GM21390 (cell line): ENCODE data around the gene PKIB.
A peak's percentile ranks its signal among the peaks of the same experiment; 100 is the strongest.

Source experiments
- ATAC-seq: cut with Tn5 transposase; IDR thresholded peaks from one replicate; pipeline ENCODE4 v1.9.1; 2021; ENCODE audit not compliant: unreplicated experiment

The PKIB gene

DNA sequence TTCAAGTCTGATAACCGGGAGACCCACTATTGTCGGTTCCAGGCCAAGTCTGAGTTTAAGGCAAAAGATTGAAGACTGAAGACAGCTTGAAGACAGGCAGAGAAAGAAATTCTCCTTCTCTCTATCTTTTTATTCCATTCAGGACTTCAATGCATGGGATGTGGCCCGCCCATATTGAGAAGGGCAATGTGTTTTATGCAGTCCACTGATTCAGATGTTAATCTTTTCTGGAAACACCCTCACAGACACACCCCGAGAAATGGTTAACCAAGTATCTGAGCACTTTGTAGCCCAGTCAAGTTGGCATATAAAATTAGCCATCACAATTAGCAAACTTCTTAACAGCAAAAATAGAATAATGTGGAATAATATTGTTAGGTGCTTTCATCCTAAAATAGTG, 93.9 kb downstream of the PKIB start:
- ATAC-seq = no peak

DNA sequence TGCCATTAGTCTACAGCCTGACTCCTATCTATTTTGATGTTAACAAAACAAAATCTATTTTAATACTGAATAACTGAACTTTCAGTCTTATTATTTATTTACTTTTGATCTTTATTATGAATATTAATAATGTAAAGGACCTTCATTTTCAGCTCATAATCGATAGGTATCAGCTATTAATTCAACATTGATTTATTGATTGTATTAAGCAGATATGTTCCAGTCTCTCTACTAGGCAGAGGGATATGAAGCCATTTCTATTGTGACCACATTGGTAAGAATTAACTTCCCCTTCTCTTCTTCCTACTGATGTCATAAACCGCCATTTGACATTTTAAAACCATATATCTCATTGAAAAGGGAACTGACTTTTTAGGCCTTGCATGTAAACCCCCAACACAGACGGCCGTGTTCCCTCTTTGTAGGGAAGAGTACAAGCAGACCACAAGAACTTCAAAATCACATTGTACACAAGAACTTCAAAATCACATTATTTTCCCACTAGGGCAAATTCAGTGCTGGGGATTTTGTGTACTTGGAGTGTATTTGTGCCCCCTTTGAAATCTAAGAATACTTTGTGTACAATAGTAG, 99.8 kb downstream of the PKIB start:
- no peak for ATAC-seq

DNA sequence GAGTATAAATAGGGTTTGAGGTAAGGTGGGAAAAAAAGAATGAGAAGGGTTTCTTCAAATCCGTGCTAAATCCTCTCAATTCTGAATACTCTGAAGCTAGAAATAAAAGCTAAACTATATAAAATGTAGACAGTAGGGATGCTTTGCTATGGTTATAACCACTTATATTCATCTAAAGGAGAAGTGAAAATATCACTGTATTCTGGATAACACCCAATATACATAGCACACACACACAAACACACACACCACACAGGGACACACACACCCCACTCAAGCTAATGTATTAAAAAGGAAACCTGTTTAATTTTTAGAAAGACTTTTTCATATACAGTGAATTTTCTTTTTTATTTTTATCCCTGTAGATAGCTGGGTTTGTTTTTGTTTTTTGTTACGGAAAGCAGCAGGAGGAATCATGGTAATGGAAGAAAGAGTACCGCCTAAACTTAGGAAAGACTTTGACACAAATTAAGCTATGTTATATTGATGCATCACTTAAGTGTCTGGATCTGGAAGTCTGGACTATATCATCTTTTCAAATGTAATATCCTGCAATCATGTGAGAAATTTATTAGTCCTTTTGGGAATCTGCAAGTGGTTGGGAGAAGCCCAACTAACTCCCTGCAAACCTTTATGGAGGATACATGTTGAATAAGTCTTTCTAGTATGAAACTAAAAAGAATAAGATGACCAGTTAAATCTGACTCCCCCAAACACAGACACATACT, 100.9 kb downstream of the PKIB start:
- ATAC-seq = no peak

DNA sequence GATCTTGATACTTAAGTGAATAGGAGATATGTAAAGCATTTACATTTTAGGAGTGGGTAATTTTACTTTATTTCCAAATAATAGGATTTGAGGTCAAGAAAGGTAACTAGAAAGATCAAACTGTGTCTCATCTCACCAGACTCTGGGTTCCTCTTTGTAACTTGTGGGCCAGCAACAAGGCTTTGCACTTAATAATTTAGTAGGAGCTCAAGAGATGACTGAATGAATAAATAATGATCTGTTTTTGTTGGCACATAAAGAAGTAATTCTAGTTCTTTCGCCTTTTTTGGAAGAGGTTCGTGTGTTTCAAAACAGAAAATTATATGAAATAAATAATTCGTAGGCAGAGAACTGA, 101.9 kb downstream of the PKIB start:
- no peak for ATAC-seq

DNA sequence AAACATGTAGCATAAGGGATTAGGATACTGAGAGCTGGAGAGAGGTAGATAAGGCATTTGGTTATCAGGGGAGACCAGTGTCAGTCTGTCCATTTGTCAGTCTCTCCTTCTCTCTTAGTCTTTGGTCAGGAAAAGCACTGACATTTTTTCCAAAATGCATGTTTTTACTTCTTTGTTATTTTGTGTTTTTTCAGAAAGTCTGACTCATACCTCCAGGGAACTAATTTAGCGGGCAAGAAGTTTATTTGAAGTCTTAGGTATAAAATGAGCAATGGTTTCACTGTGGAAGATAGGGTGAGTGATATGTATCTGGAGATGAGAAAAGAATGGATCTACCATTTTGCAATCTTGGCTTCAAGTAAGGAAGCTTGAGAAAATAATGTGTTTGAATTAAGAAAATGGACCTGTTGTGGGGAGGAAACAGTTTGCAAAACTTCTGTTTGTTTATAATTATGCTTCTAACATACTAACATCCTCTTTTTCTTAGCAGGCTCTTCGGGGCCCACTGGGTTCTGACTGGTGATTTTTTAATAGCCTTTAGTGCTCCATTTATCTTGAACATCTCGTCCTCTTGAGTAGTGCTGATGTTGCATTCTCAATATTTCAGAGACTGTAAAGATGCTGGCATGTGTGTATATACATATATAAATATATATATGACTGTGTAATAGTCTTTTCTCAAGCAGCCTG, 102.4 kb downstream of the PKIB start:
- no peak for ATAC-seq

DNA sequence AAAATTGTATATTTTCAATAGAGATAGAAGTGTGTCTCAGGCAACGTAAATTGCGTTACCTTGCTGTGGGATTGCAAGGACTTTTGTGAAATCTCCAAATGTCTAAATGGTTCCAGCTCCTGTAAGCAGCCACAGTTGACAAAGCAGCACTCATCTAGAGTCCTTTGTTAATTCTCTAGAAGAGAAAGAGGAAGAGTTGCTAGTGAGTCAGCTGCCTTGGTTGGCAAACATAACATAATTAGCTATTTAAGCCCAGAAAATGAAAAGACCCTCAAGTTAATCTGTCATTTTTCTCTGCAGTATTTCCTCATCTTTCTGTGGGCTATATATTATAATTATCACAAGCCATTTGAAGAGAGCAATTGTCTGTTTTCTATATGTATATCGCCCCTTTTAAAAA, 102.9 kb downstream of the PKIB start:
- no peak for ATAC-seq

DNA sequence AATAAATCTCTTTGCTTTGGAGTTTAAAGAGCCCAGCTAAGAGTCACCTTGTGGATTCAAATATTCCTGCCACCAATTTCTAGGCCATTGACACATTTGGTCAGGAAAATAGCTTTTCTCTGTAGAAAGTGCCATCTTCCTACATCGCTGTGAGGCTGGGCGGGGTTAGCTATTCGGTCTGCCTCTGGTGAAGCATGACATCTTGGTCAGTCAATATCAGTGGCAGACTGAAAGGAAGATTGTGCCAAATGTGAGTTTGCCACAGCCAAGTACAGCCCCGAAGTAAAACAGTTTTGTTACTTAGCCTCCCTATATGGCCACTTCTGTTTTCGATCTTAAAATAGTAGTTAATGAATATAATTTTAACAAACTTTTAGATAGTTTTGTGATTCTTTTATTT, 103.9 kb downstream of the PKIB start:
- ATAC-seq = no peak

DNA sequence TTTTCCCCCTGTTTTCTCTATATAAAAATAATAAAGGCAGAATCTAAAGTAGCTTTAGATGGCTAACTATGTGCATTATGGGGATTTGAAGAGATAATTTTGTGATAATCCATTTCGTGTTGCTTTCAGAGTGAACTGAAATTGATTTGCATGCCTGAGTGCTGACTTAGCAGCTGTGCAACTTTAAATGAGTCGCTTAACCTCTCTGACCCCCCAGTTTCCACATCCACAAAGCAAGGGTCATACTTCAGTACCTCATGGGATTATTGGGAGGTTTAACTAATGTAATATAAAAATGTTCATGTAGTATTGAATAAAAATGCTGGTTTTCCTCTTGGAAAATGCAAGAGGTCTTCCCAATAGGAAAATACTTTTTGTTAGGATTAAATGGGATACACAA, 105.5 kb downstream of the PKIB start:
- no peak for ATAC-seq

DNA sequence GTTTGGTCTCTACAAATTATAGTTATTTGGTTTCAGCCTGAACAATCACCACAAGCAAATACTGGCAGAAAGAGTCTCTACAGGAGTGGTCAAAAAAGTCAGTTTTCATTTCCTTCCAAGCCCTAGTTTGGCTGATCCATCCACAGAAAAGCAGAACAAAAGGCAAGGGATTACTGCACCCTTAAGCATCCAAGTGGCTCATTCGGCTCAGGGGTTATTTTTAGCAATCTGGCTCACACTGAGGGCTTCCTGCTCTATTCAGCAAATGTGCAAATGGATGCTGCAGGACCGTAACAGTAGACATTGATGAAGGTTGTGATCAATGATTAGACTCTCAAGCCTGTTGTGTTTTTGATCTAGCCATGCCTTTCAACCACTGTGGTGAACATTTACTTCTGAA, 107.1 kb downstream of the PKIB start:
- ATAC-seq = no peak

DNA sequence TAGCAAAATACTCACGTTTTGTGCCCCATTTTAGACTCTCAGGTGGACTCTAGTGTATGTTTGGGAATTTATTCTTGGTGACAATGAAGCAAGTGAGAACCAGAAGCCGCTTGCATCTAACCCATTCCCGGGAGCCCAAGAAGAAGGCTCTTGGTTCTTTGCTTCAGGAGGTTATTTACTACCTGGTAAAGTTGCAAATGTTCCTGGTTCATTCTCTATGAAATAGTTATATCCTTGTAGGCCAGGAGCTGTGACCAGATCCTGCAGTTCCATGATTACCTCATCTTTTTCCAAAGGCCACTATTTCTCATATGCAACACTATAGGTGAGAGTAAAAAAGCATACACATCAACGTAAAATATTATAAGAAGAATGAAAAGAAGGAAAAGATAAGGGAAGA, 108.4 kb downstream of the PKIB start:
- ATAC-seq = no peak

DNA sequence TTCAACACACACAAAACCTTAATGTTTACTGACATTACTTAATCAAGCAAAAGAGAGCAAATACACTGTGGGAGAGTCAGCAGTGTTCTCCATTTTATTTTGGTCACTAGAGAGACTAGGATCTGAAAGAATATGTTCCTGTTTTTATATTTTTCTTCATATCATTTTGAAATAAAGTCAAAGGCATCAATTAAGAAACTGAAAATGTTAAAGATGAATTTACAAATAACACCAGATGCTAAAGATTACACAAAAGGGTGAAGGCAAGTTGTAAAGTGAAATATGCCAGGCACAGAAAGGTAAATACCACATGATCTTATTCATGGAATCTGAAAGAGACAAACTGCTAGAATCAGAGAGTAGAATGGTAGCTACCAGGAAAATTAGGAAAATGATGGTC, 109.0 kb downstream of the PKIB start:
- ATAC-seq = no peak

DNA sequence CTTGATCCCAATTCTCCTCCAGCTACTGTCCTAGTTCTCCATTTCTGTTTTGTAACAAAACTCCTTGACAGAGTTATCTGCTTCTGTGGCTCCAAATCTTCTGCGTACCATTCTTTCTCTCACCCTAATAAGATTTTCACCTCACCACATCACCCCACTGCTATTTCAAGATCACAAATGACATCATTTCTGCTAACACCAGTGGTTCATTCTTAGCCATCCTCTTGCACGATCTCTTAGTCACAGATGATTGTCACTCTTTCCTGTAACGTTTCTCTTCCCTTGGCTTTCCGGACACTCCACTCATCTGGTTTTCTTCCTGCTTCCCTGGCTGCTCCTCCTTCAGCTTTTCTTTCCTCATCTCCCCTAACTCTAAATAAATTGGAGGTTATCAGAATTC, 112.5 kb downstream of the PKIB start:
- ATAC-seq = no peak

DNA sequence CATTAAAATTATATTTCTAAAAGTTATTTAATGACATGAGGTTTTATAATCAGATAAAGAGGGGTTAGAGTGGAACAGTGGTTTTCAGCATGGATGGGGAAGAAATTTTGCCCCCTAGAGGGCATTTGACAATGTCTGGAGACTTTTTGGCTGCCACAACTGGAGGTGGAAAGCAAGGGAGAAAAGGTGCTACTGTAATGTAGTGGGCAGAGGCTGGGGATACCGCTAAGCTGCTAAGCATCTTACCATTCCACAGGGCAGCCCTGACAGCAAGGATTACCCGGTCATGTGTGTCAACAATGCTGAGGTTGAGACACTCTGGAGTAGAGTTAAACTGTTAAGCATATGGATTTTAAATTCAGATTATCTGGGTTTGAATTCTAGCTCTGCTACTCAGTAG, 116.4 kb downstream of the PKIB start:
- no peak for ATAC-seq

DNA sequence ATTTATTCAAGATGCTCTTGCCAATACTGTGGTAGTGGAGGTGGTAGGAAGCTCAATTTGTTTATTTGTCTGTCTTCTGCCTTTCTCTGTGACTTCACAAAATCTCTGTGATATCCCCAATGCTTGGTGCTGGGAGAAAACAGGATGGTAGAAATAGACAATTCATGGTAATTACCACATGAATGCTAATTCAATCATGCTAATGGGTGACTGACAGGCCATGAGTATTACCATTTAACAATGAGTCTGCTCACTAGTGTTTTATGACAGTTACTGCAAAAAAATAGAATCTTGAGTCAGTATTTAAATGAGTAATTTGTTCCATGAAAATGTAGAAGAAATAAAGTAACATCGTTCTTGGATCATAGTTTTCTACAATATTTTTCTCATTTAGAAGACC, 117.0 kb downstream of the PKIB start:
- no peak for ATAC-seq

DNA sequence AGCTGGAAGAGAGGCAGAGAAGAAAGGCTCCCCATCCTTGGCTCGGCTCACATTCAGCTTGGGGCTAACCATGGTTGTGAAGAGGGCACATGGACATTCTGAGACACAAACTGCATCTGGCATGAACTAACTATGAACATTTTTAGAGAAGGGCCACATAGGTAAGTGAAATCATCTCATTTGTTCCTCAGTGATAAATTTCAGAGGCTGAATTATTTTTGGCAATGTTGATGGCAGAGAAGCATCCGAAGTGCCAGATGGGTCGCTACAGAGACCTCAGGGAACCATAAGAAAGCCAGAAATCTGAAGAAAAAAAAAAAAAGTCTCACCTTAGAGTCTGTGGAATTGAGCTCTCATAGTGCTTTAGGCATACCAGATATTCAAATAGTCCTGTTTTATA, 120.1 kb downstream of the PKIB start:
- ATAC-seq = no peak

DNA sequence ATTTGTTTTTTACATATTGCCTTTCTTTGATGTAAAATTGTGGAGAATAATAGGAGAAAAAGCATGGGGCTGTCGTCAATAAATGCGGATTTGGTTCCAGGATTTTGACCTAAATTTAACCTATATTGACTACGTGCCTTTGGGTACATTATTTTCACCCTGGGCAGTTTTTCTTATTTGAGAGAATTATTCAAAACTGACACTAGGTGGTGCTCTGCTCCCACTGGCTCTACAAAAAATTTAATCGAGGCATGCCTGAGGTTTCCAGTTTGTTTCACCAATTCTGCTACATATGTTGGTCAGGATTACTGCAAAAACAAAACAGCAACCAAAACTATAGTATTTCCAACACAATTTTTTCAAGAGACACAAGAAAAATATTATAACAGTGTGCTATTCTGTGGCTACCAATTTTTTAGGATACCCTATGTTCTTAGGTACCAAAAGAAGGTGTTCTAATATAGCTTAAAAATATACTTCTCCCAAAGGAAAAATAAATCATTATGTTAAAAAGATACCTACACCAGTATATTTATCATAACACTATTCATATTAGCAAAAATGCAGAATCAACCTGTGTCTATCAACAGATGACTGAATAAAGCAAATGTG, 120.7 kb downstream of the PKIB start:
- peak; percentile 58 for ATAC-seq

DNA sequence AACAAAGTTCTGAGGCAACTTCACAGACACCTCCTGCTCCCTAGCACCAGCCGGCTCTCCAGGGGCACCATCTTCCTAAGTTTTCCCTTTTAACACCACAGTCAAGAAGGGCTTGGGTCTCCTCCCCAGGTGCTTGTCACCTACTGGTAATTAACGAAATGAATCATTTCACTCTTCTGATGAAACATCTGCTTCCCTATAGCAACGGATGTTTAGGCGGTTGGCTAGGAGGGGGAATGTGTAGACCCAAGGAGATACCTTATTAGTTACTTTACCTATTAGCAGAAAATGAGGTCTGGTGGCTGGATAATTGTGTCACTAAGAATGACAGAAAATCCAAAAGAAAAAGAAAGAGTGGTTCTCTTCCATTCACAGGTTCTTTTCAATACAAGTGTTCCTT, 123.1 kb downstream of the PKIB start:
- no peak for ATAC-seq

DNA sequence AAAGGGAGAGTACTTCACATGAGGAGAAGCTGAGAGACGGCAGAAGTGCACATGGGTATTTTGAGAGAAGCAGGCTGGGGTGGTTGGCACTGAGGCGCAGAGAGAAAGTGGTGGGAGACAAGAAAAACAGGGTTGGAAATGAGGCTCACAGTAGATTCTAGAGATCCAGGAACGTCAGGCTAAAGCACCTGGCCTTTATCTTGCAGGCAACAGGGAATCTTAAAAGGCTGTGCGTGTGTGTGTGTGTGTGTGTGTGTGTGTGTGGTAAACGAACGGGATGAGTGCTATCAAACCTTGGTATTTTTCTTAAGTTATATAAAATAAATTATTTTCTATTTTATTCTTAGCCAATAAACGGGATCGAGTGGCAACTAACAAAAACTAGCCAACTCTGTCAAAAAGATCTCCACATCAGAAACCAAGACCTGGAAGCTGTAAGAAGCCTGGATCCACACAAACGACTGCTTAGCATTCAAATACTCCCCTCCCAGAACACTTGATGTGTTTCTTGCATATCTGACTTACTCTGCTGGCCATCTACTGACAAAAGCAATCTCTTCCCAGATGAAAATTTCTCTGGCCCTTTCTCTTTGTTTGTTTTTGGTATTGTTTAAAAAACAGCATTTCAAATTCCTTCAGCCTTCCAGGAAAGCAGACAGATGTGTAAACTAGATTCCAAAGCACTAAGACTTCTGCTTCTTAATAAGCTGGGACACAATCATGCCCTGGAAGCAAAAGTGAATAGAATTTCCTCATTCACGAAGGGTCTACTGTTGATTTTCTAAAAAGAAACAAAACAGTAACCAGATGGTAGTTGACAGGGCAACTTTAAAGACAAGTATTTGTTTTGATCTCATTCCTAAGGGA, 124.6 kb downstream of the PKIB start:
- no peak for ATAC-seq

DNA sequence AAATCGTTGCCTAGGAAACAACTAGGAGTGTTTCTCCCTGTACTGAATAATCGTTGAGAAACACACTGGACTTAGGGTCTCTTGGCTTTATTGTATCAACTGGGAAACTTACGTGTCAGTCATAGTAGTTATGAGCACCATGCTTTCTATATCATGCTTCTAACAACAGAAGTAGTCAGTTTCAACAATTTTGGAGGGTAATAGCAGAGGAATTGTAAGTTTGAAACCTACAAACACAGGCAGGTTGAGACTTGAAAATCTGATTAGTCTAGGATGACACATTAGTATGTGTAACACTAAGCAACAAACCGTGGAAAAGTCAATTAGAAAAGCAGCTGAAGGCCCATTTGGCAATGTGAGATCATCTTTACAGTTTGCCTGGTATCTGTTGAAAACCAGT, 125.4 kb downstream of the PKIB start:
- ATAC-seq = no peak

DNA sequence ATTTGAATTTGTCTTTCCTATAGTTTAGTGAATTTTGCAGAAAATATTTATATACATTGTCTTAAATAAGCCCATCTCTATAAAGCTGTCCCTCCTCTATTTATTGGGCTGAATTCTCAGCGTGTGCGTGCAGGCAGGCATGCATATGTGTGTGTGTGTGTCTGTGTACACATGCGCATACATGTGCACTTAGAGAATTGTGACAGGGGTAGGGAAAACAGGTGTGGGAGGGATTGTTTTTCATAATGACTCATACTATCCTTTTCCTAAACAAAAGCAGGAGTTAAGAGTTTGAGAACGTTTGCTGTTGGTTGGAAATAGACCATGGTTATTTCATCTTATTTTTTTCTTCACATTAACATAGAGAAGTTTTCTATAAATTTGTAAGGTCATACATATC, 126.0 kb downstream of the PKIB start:
- no peak for ATAC-seq

DNA sequence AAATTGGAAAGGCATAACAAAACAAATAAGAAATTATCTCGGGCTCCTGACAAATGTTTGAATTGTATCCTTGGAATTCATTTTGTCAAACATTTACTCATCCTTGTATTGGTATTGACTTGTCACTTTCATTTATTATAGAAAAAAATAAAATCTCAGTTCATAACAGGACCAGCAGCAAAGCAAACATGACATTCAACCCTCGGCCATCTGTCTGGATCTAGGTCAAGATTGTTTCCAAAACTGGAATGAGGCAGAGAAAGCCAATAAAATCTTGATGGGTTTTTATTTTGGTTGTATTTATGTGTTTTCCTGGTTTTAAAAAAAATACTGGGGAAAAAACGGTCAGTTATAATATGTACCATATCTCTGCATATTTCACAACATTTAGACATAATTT, 126.4 kb downstream of the PKIB start:
- no peak for ATAC-seq
